HepG2 (cell line): Measurements from ENCODE around the gene TSSK3. TPM values are rescaled to one million over a fixed set of nuclear protein-coding genes. Genes with fewer than 3 reads are reported as not detected.

Source experiments
- BATF2 ChIP-seq: sonication (generic); formaldehyde crosslinking; IDR thresholded peaks from 2 replicates; pipeline ENCODE4 v1.8.0; 2022; ENCODE audit warnings: mild to moderate bottlenecking, missing genetic modification reagents, moderate library complexity
- ELF1 ChIP-seq: sonication (generic); formaldehyde crosslinking; IDR thresholded peaks from 2 replicates; pipeline ENCODE4 v1.4.0; 2020; ENCODE audit warnings: missing genetic modification reagents
- FOXK1 ChIP-seq: sonication (generic); formaldehyde crosslinking; IDR thresholded peaks from 2 replicates; pipeline ENCODE4 v1.4.0; 2020; ENCODE audit warnings: low read depth, missing genetic modification reagents, borderline replicate concordance
- HES4 ChIP-seq: sonication (generic); formaldehyde crosslinking; IDR thresholded peaks from 2 replicates; pipeline ENCODE4 v1.9.0; 2021; ENCODE audit warnings: mild to moderate bottlenecking, missing genetic modification reagents, borderline replicate concordance
- IKZF1 ChIP-seq: fragments of 450-650 bp; IDR thresholded peaks from 2 replicates; pipeline ENCODE4 v1.7.1; 2016
- MAFK ChIP-seq, 2 experiments: IDR thresholded peaks in 1 of 2; conservative IDR thresholded peaks in 1 of 2; 2 replicates each; pipeline ENCODE4 v1.6.1; 2011; ENCODE audit warnings: improper control_type of control experiment in 2 of 2, low read length in 2 of 2
- PAX8 ChIP-seq: sonication (generic); formaldehyde crosslinking; IDR thresholded peaks from 2 replicates; pipeline ENCODE4 v1.8.0; 2022; ENCODE audit warnings: mild to moderate bottlenecking, missing genetic modification reagents, borderline replicate concordance
- POLR2A ChIP-seq, 2 experiments: IDR thresholded peaks; 2 replicates each; pipeline ENCODE4 v1.6.1; 2011; ENCODE audit warnings: low read depth in 2 of 2, low read length in 2 of 2, mild to moderate bottlenecking in 1 of 2, moderate library complexity in 1 of 2; ENCODE audit not compliant: insufficient read depth in 1 of 2
- RBFOX2 ChIP-seq: fragments of 200-400 bp; formaldehyde crosslinking; IDR thresholded peaks from 2 replicates; pipeline ENCODE4 v1.6.1; 2017; ENCODE audit warnings: low read depth, mild to moderate bottlenecking, low read length
- SIX1 ChIP-seq: sonication (generic); formaldehyde crosslinking; IDR thresholded peaks from 2 replicates; pipeline ENCODE4 v1.4.0; 2020; ENCODE audit warnings: missing genetic modification reagents, borderline replicate concordance
- SRSF1 ChIP-seq: fragments of 200-400 bp; formaldehyde crosslinking; optimal IDR thresholded peaks from 2 replicates; pipeline ENCODE3; 2017; ENCODE audit warnings: mild to moderate bottlenecking, low read depth, low read length, moderate library complexity
- SRSF9 ChIP-seq: fragments of 200-400 bp; formaldehyde crosslinking; IDR thresholded peaks from 2 replicates; pipeline ENCODE4 v1.6.1; 2018; ENCODE audit warnings: borderline replicate concordance, mild to moderate bottlenecking, low read depth, low read length; ENCODE audit not compliant: insufficient read depth, poor library complexity, severe bottlenecking
- STAT5B ChIP-seq: sonication (generic); formaldehyde crosslinking; IDR thresholded peaks from 2 replicates; pipeline ENCODE4 v1.4.0; 2020; ENCODE audit warnings: missing genetic modification reagents
- THRA ChIP-seq: sonication (generic); formaldehyde crosslinking; IDR thresholded peaks from 2 replicates; pipeline ENCODE4 v1.4.0; 2020; ENCODE audit warnings: missing genetic modification reagents, borderline replicate concordance
- ZFP1 ChIP-seq: IDR thresholded peaks from 2 replicates; pipeline ENCODE4 v1.6.1; 2016
- ZKSCAN1 ChIP-seq: fragments of 150-350 bp; IDR thresholded peaks from 2 replicates; pipeline ENCODE4 v1.6.1; 2014; ENCODE audit warnings: low read length
- ZMAT3 ChIP-seq: sonication (generic); formaldehyde crosslinking; conservative IDR thresholded peaks from 2 replicates; pipeline ENCODE4 v1.7.0; 2021; ENCODE audit warnings: missing genetic modification reagents
- ZNF280B ChIP-seq: sonication (generic); formaldehyde crosslinking; IDR thresholded peaks from 2 replicates; pipeline ENCODE4 v1.5.0; 2020; ENCODE audit warnings: missing genetic modification reagents, mild to moderate bottlenecking, borderline replicate concordance
- ZNF362 ChIP-seq: sonication (generic); formaldehyde crosslinking; IDR thresholded peaks from 2 replicates; pipeline ENCODE4 v1.4.0; 2020; ENCODE audit warnings: missing genetic modification reagents, mild to moderate bottlenecking, borderline replicate concordance
- ZNF383 ChIP-seq: sonication (generic); formaldehyde crosslinking; IDR thresholded peaks from 2 replicates; pipeline ENCODE4 v1.4.0; 2020; ENCODE audit warnings: missing genetic modification reagents, mild to moderate bottlenecking, borderline replicate concordance
- ZNF430 ChIP-seq: sonication (generic); formaldehyde crosslinking; IDR thresholded peaks from 2 replicates; pipeline ENCODE4 v1.9.0; 2021; ENCODE audit warnings: mild to moderate bottlenecking, missing genetic modification reagents
- ZNF564 ChIP-seq: sonication (generic); formaldehyde crosslinking; IDR thresholded peaks from 2 replicates; pipeline ENCODE4 v1.8.1; 2023; ENCODE audit warnings: mild to moderate bottlenecking, missing genetic modification reagents
- ZNF737 ChIP-seq: sonication (generic); formaldehyde crosslinking; IDR thresholded peaks from 2 replicates; pipeline ENCODE4 v1.5.0; 2020; ENCODE audit warnings: missing genetic modification reagents, mild to moderate bottlenecking, borderline replicate concordance
- ZNF784 ChIP-seq: sonication (generic); formaldehyde crosslinking; IDR thresholded peaks from 2 replicates; pipeline ENCODE4 v1.5.1; 2020; ENCODE audit warnings: missing genetic modification reagents, mild to moderate bottlenecking, borderline replicate concordance
- polyA plus RNA-seq, 8 experiments: library from polyadenylated mRNA; depleted of rRNA in 3 of 8; stranded (reverse) in 7 of 8; unstranded in 1 of 8; fragments of >200 nt; fragmentation: Illumina TruSeq in 4 of 8; extraction: Trizol in 4 of 8; gene quantifications; 2 replicates each; pipeline versions ENCODE4 v1.2.1 to v1.2.3, GENCODE V29; 2011 to 2016; ENCODE audit warnings: low read depth in 4 of 8, missing spikeins in 1 of 8, mixed read lengths in 1 of 8; ENCODE audit not compliant: insufficient read depth in 1 of 8
- total RNA-seq, 5 experiments: library from RNA; depleted of rRNA; stranded (reverse); fragments of >200 nt; fragmentation: Illumina TruSeq; extraction: Trizol; gene quantifications; 2 replicates each; pipeline ENCODE4 v1.2.3, GENCODE V29; 2016; ENCODE audit warnings: low read depth in 1 of 5
- TF ChIP-seq, protein P1 (sequence below): sonication (generic); formaldehyde crosslinking; IDR thresholded peaks from 2 replicates; pipeline ENCODE4 v1.5.1; 2020; ENCODE audit warnings: missing genetic modification reagents, mild to moderate bottlenecking, borderline replicate concordance

The TSSK3 gene
- total and polyA plus RNA-seq, 2 of the 13 experiments (the other 11 are each of a cell fraction or from before 2014, with no cell fraction given), result 1.0 to 1.1 TPM

DNA sequence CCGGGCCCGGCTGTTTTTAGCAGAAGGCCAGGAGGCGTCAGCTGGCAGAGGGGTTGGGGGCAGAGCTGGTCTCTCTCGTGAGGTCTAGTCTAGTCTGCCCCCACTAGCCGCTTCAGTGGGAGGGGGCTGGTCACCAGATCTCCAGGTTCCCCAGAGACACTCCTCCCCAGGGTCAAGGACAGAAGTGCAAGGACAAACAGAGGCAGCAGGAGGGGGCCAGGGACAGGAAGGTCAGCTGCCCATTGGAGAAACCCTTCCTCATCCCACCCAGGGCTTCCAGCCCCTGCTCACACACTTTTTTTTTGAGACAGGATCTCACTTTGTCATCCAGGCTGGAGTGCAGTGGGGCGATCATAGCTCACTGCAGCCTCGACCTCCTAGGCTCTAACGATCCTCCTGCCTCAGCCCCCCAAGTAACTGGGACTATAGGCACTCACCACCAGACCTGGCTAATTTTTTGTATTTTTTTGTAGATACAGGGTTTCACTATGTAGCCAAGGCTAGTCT is 10.0 kb upstream of the TSSK3 start (continued):
- TF ChIP-seq ZNF383 (CRISPR knock-in tag) (no peak), ELF1 (CRISPR knock-in tag) (no peak), ZNF784 (CRISPR knock-in tag) (no peak), THRA (CRISPR knock-in tag) (no peak), ZNF564 (no peak), ZKSCAN1 (no peak), BATF2 (CRISPR knock-in tag) (no peak), ZNF280B (peak; percentile 76; the same call in 1 of the 2 replicates), IKZF1 (no peak), SRSF1 (peak; percentile 61), FOXK1 (CRISPR knock-in tag) (no peak), ZNF737 (CRISPR knock-in tag) (no peak), ZNF362 (CRISPR knock-in tag) (peak; percentile 83; the same call in 1 of the 2 replicates), ZMAT3 (no peak), ZFP1 (CRISPR knock-in tag) (no peak), HES4 (CRISPR knock-in tag) (no peak), STAT5B (CRISPR knock-in tag) (no peak), SIX1 (no peak), RBFOX2 (no peak), PAX8 (CRISPR knock-in tag) (no peak), SRSF9 (no peak), MAFK (conservative IDR thresholded peaks at IDR 0.05 in 1 of 2, IDR thresholded peaks at IDR 0.05 in 1 of 2; ENCODE audit: low read length in 2 of 2) (no peak), POLR2A (IDR thresholded peaks at IDR 0.05; ENCODE audit: insufficient read depth in 1 of 2, low read depth in 2 of 2, low read length in 2 of 2) (peak in 1 of 2 experiments; percentile 53; a peak in 2 of 4 replicates), ZNF430 (CRISPR knock-in tag) (0 out of 2 replicates have a peak, but pooled peaks have one; percentile 27)
- TF ChIP-seq, protein P1, sequence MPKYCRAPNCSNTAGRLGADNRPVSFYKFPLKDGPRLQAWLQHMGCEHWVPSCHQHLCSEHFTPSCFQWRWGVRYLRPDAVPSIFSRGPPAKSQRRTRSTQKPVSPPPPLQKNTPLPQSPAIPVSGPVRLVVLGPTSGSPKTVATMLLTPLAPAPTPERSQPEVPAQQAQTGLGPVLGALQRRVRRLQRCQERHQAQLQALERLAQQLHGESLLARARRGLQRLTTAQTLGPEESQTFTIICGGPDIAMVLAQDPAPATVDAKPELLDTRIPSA (CRISPR knock-in tag), result no peak
